Forelimb muscle (tissue), 1 donor: ENCODE results near the gene ATF6. TPM values are rescaled to one million over a fixed set of nuclear protein-coding genes. Genes with fewer than 3 reads are reported as not detected.

Source experiments
- DNase-seq: peaks from one replicate; pipeline ENCODE4 v3.0.0-alpha.2; 2013; ENCODE audit warnings: low read depth
- polyA plus RNA-seq: library from polyadenylated mRNA; unstranded; fragments of 120-200 nt; gene quantifications from one replicate; pipeline ENCODE4 v1.2.1, GENCODE V29; 2013; ENCODE audit not compliant: insufficient read length

Gene ATF6
- polyA plus RNA-seq, 1 donor, result 15.5 TPM

DNA sequence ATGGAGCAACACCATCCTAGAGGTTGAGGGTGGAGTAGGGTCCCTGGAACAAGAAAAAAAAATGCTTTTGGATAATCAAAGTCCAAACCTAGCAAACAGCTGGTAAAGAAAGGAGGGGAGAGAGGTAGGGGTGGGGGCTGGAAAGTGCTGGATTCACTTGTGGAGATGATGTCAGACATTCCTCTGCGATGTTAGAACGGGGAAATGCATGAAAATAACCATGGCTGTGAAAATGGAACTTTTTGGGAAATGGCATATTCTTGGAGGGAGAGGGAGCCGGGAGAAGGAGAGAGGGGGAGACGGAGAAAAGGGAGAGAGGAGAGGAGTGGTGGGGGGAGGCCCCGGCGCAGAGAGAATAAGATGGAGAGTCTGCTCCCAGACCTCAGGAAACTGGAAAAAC, 203.9 kb downstream of the ATF6 start:
- DNase-seq, result no peak

DNA sequence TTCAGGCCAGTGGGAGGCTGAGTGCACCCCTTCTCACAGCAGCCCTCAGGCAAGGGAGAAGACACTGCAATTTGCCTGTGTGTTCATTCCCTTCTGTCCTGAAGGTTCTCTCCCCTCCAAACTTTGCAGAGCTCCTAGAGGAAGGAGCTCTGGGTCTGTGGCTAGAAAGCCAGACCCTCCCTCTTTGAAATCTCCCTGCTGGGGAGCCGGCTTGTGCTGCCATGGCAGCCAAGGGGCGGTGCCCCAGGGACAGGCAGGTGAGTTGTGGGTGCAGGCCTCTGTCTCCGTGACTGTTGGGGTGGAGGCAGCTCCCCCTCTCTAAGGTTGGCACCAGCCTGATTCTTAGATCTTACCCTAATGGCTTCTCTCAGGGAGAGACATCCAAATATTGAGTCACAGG, 204.5 kb downstream of the ATF6 start:
- no peak for DNase-seq

DNA sequence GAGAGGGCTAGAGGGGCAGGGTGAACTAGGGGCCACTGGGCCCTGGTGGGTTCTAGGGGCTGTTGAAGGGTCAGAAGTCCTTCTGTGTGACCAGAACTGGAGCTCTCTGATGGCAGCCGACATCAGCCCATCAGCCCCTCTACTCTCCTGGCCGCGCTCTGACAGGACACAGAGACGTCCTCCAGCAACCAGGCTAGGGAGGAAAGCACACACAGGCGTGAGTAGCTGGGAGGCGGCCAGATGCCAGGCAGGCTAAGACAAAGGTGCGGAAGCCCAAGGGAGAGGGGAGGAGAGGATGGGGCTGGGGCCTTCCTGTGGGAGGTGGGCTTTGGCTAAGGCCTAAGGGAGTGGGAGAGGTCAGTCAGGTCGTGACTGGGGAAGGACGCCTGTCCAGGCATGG, 206.7 kb downstream of the ATF6 start:
- DNase-seq, result no peak

DNA sequence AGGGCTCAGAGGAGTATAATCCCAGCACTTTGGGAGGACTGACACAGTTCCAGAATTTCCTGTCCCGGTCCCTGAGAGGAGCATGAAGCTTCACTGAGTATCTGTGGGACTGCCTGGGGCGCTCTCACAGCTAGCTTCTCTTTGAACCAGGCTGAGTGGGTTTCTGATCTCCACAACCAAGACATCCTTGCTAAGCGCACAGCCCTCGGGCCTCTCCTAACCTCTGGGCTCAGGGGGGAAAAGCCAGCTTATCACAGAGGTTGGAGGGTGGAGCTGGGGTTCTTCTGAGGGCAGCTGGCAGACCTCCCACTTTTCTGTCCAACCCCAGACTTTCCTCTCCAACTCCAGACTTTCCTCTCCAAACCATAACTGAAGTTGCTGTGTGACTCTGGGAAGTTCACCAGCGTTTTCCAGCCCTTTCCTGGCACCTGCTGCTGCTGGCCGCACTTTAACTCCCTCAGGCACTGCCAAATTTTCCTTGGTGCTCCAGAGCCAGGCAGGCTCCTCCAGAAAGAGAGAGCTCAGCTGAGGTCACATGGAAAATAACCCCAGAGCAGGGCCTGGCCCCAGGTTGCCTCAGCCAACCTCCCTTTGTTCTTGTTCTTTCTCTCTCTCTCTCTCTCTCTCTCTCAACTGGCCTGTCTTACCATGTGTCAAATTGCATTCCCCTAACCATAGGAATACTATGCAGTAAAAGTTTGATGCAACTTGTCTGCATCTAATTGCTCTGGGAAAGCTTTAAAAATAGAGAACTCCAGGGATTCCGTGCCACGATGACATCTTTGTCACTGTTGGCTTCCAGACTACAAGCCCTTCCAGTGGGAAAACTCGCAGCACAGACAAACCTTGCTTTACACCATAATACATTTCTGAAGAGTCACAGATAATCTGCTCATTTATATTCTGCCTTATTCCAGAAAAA, 208.1 kb downstream of the ATF6 start:
- DNase-seq, result no peak

DNA sequence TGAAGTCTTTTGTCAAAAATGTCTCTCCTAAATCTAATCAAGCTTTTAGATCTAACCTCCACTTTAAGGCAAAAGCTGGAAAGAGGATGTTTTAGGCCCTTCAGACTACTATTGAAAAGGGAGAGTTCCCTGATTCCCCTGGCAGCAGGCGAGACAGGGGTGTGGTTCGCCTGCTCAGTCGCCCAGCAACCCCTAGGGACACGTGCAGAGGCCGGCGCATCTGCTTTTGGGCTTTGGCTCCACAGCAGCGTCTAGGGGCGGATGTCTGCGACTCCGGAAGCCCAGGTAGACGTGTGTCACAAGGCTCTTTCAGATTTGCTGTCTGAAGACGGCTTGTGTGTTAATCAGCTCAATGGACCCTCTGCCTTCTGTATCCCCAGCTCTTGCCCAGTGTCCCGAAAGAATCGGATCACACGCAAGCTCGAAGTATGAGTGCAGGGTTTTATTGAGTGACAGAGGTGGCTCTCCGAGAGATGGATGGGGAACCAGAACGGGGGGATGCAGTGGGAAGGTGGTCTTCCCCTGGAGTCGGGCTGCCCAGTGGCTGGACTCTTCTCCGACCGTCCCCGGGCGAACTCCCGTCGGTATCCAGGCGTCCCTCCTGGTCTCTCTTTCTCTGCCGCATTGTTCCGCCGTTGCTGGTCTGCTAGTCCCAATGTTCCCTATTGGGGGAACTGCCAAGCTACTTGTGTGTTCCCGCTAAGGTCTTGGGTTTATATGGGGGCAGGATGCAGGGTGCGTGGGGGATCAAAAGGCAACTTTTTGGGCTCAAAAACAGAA, 212.1 kb downstream of the ATF6 start:
- no peak for DNase-seq

DNA sequence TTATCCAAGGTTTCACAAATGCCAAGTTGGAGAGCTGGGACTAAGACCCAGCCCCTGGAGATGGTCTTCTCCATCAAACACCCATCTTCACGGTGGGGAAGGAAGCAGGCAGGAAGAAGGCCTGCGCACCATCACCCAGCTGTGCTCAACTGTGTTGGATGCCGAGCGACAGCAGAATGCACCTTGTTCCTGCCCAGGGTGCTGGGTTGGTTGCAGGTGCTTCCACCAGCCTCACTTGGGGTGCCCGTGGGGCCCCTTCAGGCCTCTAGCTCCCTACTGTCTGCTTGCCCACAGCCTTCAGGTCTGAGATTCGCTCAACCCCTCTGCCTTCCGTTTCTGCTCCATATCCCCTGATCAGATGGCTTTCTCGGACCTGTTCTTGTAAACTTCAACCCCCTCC, 215.0 kb downstream of the ATF6 start:
- DNase-seq, result no peak

DNA sequence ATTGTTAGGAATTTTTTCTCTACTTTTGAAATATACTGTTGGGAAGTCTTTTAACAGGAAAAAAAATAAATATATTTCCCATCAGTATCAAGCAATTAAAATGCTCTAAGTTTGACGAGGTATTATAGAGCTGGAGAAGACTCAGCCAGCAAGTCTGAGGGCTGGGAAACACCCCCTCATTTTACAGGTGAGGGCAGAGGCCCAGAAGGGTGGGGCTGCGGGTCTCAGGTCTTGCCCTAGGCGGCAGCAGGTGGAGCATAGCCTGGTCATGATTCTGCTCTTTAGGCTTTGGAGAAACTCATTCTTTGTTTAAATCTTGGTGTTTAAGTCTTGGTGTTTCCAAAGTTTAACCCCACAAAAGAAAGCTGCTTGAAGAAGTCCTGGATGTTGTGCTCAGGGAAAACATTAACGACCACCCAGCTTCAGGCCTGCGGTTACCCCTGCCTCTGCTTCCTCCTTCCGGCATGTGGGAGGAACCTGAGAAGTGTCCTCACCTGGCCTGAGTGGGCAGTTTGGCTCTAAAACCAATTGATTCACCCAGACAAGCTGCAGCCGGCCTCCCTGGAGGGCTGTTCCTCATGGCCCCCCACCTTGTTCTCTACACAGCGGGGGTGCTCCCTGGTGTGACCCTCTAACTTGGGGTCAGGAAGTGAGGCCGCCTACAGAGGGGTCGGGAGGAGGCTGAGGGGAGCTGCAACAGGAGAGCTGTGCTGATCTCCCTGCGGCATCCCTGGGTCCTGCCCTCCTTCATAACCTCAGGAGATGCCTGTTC, 215.8 kb downstream of the ATF6 start:
- no peak for DNase-seq

DNA sequence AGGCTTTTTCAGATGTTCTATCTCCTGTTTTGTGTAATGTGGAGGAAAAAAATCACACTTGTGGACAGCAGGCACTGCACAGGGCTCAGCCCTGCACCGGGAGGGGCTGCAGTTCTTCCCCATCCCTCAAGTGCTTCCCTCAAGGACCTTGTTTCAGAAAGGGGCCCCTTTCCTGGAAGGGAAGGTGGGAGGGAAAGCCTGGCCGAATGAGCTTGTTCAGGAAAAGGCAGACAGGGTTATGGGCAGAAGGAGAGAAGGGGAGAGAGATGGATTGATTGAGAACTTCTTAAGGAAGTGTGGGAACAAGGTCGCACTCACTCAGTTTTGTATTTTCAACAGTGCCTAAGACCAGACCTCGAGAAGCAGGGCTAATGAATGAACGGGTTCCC, 216.4 kb downstream of the ATF6 start:
- no peak for DNase-seq

DNA sequence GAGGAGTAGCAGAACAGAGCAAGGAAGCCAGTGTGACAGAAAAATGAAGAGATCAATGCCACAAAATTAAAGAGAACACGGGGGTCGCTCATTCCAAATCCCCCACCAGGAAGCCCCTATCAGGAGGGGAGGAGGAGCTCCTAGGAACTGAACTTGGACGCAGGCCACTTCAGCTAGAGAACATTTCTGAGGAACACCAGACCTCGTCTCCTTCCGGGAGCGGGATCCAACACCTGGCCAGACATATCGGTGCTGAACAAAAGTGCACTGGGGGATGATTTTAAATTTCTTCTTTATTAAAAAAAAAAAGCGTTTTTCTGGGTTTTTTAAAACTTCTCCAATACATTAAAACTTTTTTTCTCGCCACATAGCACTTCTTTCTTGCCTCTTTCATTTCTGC, 216.8 kb downstream of the ATF6 start:
- no peak for DNase-seq

DNA sequence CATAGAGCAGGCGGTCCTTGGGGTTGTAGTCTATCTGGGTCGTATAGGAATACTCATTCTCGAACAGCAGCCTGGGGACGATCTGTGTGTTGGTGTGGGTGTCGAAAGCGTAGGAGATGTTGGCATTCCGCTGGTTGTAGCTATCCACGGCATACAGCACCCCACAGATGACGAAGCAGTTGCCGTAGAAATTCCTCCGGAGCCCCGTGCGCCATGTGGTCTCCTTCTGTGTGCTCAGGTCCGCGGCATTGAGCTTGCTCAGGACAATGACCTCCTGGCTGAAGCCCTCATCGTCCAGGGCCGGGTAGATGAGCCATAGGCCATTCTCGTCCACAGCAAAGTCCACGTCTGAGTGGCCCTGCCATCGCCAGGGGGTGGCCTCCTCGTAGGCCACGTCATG, 217.6 kb downstream of the ATF6 start:
- no peak for DNase-seq

DNA sequence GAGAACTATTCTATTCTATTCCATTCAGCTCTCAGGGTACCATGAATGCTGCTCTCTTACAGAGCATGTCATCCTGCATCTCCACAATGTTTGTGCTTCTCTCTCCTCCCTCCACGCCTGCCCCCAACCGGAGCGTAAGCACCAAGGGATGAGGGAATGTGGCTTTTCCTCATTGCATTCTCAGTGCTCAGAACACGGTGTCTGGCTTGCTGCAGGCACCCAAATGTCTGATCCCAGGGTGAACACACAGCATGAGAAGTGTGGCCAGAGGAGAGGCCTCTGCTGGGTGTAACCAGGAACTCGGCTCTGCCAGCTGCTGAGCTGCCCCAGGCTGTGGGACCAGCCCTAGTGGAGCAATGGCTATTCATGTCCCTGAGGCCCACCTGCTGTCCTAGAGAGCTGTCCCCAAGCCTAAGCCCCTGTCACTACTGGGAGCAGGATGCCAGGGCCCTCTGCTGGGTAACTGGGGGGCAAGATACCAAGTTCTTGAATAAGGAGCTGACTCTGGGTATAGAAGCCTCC, 219.2 kb downstream of the ATF6 start:
- no peak for DNase-seq

DNA sequence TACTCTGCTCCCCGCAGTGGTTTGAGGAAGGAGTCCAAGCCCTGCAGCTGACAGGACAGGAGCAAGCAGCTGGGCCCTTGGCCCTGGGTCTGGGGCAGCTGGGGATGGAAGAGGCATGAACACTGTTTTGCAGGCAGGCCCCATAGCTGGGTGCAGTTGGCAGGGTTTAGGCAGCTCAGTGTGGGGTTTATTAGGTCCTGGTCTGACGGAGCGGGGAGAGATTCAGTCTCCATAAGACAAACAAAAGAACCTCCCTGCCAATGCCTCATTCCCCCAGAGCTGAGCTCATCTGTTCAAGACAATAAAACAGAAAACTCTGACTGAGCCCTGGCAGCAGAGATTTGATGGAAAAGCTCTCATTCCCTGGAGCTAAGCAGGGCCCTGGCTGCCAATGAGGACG, 220.2 kb downstream of the ATF6 start:
- DNase-seq, result no peak

DNA sequence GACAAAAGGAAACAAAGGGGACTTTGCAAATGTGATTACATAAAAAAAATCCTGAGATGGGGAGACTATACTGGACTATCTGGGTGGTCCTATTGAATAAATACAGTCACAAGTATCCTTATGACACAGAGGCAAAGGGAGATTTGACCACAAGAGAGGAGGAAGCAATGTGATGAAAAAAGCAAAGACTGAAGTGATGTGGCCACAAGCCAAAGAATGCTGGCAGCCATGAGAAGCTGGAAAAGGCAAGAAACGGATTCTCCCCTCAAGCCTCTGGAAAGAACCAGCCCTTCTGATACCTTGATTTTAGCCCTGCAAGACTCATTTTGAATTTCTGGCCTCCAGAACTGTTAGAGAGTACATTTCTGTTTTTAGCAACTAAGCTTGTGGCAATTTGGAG, 221.2 kb downstream of the ATF6 start:
- no peak for DNase-seq

DNA sequence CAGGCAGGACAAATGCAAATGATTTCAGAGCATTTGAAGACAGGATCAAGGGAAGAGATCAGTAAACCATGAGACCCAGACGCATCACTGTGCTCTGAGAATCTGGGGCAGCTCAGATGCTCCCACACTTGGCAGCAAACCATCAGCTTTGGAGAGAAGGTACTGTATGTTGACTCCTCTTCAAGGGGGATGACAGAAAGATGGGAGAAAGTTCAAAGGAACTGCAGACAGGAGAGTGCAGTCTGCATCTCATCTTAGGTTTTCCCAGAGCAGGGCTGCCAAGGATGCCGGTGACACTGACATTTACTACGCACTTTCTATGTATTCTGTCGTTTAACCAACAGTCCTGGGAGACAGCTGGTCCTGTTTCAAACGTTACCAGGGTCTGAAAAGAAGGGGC, 221.8 kb downstream of the ATF6 start:
- DNase-seq, result no peak

DNA sequence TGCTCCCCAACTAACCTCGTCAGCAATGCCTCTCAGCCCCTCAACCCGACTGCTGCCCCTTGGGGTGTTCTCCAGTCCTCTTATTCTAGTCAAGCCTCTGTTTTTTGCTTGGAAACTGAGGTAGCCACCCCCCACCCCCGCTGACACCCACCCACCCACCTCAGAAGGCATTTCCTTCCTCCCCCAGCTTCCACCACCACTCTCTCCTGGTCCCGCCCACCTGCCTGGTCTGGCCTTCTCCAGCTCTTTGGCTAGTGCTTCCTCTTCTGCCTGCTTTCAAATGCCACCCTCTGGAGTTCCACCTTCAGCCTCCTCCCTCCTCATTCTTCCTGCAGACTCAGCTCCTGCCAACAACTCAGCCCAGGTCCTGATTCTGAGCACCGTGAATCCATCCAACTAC, 222.3 kb downstream of the ATF6 start:
- DNase-seq, result no peak

DNA sequence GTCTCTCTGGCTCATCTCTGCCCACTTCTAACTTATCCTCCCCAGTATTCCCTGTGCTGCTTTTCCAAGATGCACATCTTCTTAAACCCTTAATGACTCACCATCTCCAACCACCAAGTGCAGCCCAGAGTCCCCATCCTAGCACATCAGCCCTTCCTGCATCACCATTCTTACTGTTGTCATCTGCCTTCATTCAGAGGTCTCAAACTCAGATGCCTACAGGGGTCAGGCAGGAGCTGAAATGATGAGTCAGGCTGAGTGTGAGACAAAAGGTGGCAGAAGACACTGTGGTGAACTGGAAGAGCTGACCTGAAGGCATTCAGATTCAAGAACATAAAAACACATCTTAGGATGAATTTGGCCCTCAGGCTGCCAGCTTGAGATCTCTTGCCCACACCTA, 223.0 kb downstream of the ATF6 start:
- no peak for DNase-seq

DNA sequence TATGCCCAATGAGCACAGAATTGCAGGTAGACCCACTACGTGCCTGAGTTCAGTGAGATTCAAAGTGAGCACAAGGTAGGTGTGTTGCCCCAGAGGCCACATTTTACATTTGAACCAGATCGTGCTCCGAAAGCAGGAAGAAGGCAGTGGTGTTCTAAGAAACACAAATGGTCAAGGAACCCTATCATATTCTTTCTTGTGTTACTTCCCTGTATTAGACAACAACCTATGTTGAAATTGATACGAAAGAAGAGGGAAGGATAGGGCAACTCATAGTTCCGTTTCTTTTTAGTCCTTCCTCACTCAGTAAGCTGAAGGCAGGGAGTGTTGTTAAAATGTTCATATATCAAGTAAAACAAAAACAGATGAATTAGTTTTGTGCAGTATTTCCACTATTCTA, 223.7 kb downstream of the ATF6 start:
- DNase-seq, result no peak

DNA sequence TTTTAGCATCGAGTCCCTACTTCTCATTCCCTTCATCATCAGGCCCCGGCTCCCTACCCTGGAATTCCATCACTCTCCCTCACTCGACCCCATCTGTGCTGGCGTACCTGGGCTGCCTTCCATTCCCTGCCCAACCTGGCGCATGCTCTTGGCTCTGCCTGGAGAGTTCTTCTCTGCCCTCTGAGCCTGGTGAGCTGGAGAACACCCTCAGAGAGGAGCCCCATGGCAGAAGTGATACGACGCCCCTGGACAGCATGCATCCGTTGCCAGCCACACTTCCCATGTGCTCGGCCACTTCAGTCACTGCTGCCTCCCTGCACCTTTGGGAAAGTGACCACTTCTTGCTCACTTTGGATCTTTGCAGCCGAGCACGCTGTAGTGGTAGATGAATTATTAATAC, 227.5 kb downstream of the ATF6 start:
- no peak for DNase-seq

DNA sequence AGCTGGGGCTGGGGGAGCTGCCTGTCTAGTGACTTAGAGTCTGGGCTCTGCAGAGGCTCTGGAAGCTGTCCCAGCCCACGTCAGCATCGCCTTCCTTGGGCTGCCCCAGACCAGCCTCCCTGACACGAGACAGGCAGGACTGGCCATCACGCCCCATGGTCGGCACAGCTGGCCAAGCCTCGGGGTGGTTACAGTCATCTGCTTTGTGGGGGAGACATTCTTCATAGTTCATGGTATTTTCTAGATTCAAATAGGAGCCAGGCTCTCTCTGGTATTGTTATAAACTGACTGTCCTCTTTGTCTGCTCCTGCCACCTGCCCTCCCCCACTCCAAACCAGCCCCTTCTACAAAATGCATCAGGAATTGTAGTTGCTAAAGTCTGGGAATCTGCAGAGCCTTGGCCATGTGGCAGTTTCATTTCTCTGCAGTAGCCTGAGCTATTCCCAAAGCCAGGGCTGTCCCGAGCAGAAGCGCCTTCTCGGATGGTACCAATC, 228.1 kb downstream of the ATF6 start:
- no peak for DNase-seq

DNA sequence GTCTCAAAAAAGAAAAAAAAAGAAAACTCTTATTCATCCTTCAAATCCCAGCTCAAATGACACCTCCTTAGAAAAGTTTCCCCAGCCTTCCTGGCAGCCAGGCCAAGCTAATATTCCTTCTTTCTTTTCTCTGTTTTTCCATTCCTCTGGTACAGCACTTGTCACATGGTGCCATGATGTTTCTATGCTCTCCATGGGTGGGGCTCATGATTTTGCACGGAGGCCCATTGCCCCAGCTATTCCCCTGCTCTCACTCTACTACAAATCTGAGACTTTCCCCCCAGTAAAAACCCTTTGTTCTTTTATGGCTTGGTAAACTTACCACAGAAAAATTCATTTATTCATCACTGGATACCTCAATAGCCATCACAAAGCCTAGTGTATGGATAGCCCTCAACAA, 231.0 kb downstream of the ATF6 start:
- no peak for DNase-seq

DNA sequence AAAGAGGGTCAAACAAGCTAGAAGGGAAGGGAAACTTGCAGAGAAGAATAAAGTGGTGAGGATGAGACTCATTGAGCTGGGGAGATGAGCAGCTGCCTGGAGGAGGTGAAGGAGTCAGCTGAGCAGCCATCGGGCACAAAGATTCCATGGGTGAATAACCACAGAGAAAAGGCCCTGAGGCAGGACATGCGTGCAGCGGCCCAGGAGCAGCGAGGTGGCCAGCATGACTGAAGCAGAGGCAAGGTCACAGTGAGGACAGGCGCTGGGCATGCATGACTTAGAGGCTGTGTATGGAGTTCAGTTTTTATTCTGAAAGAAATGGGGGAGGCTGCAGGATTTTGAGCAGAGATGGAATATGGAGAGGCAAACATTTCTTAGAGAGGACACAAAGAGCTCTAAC, 232.7 kb downstream of the ATF6 start:
- no peak for DNase-seq
